Measurements from ENCODE around the gene FMN2.

GRCh38 chr1:240484804-240485443 is 393.2 kb downstream of the FMN2 start:
- TF ChIP-seq POLR2A (IDR thresholded peaks at IDR 0.05) = no peak
- no peak for TF ChIP-seq CTCF (IDR thresholded peaks at IDR 0.05)
